T1000 (cell line): ENCODE data around the gene TEX11.
"Not testable (repeated sequence)": the region's sequence is repeated elsewhere in the genome, so short reads cannot be mapped to it uniquely, and the experiment has no call there.

Experiments
- DNase-seq: peaks from one replicate; lab custom pipeline; 2025; ENCODE audit warnings: mixed read lengths; lab: John Stamatoyannopoulos, UW

The TEX11 gene

GRCh38 chrX:70908541-70908940, at the start of gene TEX11:
TSS of gene TEX11 (minus strand) at chrX:70908711. CDS start at chrX:70907789, 922 bp downstream.
- no peak for DNase-seq

GRCh38 chrX:70954871-70955270, 46.4 kb upstream of the TEX11 start:
- no peak for DNase-seq

GRCh38 chrX:70924294-70924911, 15.9 kb upstream of the TEX11 start:
- no peak for DNase-seq

- DNase-seq = no peak
Measured at GRCh38 chrX:70922774-70923473, 14.4 kb upstream of the TEX11 start.

GRCh38 chrX:70921709-70922352, 13.3 kb upstream of the TEX11 start:
- DNase-seq = no peak

DNA sequence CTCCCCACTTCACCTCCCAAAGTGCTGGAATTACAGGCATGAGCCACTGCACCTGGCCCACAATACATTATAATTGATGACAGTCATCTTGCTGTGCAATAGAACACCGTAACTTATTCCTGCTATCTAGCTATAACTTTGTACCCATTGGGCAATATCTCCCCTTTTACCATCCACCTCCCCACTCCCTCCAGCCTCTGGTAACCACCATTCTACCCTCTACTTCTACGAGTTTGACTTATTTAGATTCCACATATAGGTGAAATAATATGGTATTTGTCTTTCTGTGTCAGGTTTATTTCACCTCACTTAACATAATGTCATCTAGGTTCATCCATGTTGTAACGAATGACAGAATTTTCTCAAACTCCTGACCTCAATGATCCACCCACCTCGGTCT, 8.2 kb upstream of the TEX11 start:
- DNase-seq = no peak

GRCh38 chrX:70907900-70908299, 611 bp downstream of the TEX11 start:
- DNase-seq = no peak

DNA sequence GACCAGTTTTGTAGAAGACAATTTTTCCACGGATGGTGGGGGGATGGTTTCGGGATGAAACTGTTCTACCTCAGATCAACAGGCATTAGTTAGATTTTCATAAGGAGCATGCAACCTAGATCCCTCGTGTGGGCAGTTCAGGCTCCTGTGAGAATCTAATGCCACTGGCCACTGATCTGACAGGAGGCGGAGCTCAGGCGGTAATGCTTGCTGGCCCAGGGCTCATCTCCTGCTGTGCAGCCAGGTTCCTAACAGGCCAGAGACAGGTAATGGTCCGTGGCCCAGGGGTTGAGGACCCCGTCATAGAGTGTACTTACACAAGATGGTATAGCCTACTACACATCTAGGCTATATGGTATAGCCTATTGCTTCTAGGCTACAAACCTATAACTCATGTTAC, 7.0 kb downstream of the TEX11 start:
- DNase-seq = no peak

DNA sequence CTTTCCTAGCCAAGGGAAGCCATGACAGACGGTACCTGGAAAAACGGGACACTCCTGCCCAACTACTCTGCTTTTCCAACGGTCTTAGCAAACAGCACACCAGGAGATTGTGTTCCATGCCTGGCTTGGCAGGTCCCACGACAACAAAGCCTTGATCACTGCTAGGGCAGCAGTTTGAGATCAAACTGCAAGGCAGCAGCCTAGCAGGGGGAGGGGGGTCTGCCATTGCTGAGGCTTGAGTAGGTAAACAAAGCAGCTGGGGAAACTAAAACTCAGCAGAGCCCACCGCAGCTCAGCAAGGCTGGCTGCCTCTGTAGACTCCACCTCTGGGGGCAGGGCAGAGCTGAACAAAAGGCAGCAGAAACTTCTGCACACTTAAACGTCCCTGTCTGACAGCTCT, 18.1 kb downstream of the TEX11 start:
- DNase-seq = not testable (repeated sequence)

DNA sequence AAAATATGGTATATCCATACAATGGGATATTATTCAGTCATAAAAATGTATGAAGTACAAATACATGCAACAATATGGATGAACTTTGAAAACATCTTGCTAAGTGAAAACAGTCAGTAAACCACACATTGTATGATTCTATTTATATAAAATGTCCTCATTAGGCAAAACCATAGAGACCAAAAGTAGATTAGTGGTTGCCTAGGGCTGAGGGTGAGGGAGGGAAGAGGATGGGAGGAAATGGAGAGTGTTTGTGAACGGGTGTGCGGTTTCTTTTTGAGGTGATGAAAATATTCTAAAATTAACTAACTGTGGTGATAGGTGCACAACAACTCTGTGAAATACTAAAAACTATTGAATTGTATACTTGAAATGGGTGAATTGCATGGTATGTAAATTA, 29.6 kb downstream of the TEX11 start:
- no peak for DNase-seq

DNA sequence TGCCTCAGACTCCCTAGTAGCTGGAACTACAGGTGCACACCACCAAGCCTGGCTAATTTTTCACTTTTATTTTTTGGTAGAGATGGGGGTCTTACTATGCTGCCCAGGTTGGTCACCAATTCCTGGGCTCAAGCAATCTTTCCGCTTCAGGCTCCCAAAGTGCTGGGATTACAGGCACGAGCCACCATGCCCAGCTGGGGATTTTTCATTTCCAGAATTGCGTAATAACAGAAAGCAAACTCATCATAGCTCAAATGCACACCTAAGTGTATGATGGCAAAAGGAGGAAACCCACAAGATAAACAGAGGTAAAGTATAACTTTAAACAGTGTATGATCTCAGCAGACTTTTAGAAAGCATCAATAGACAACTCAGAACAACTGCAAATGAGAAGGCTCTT, 56.2 kb downstream of the TEX11 start:
- DNase-seq = no peak

GRCh38 chrX:70844081-70844480, 64.4 kb downstream of the TEX11 start:
- not testable (repeated sequence) for DNase-seq

GRCh38 chrX:70843620-70844019, 64.9 kb downstream of the TEX11 start:
- not testable (repeated sequence) for DNase-seq

- no peak for DNase-seq
Measured at GRCh38 chrX:70834589-70834988, 73.9 kb downstream of the TEX11 start.

- no peak for DNase-seq
Measured at GRCh38 chrX:70826715-70827114, 81.8 kb downstream of the TEX11 start.

- no peak for DNase-seq
Measured at GRCh38 chrX:70825366-70825765, 83.1 kb downstream of the TEX11 start.

DNA sequence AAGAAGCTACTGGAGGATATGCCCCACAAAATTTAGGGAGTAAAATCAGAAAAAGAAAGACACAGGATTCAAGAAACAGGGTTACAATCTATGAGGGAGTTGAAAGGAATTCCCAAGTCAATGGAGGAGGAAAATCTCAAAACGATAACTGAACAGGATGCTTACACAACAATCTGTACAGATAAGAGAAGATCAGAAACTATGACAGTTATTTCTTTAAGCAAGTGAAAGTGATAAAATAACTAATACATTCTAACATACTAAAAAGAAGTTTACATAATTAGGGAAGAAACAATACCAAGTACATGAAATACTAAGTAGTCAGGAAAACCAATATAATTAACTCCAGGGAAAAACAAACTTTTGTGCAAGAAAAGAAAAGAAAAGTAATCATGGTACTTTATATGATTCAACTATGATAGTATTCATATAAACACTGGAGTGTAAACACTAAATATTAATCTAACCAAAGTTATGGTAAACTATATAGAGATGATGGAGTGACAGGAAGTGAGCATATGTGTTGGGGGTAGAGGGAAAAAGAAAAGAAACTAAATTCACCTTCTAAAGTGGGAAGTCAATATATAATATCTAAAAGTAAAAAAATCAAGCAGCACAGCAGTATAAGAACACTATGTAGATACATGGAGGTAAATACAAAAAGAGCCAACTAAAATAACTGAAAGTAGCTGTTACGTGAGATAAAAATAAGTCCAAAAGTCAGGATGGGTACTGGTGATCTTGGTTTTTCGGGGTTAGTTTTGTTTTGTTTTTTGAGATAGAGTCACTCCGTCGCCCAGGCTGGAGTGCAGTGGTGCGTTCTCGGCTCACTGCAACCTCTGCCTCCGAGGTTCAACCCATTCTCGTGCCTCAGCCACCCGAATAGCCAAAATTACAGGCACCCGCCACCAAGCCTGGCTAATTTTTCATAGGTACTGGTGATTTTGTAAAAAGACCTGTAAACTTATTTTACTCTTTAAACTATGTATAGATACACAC, 99.3 kb downstream of the TEX11 start:
- no peak for DNase-seq

DNA sequence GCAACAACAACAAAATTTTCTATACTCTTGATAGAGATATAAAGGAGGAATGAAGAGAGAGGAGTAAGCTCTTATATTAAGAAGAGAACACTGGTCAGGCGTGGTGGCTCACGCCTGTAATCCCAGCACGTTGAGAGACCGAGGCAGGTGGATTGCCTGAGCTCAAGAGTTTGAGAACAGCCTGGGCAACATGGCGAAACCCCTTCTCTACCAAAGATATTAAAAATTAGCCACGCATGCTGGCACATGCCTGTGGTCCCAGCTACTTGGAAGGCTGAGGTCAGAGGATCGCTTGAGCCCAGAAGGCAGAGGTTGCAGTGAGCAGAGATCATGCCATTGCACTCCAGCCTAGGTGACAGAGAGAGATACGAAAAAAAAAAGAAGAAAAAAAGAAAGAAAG, 102.4 kb downstream of the TEX11 start:
- DNase-seq = no peak

GRCh38 chrX:70796742-70797141, 111.8 kb downstream of the TEX11 start:
- DNase-seq = not testable (repeated sequence)

DNA sequence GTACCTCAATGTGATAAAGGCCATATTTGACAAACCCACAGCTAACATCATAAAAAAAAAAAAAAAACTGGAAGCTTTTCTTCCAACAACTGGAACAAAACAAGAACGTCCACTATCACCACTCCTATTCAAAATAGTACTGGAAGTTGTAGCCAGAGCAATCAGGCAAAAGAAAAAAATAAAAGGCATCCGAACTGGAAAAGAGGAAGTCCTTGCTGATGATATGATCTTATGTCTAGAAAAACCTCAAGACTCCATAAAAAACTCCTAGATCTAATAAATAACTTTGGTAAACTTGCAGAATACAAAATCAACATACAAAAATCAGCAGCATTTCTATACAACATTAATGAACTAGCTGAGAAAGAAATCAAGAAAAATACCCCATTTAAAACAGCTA, 134.3 kb downstream of the TEX11 start:
- DNase-seq = no peak

GRCh38 chrX:70769659-70770227, 138.8 kb downstream of the TEX11 start:
- no peak for DNase-seq

- DNase-seq = no peak
Measured at GRCh38 chrX:70762285-70762684, 146.2 kb downstream of the TEX11 start.
